Neural progenitor cell (in vitro differentiated cells): Measurements from ENCODE around the gene RUNX3.

ENCODE experiments used
- EZH2phosphoT487 ChIP-seq: fragments of 200-600 bp; sonication (generic); IDR thresholded peaks from 2 replicates; pipeline ENCODE4 v1.6.1; 2017; ENCODE audit warnings: antibody characterized with exemption
- TF ChIP-seq, protein P1 (sequence below): fragments of 200-600 bp; sonication (generic); IDR thresholded peaks from 2 replicates; pipeline ENCODE4 v1.5.1; 2017; ENCODE audit warnings: antibody characterized with exemption, mild to moderate bottlenecking

GRCh38 chr1:24954631-24955030, 24.6 kb upstream of the RUNX3 start:
- no peak for TF ChIP-seq EZH2phosphoT487
- TF ChIP-seq, protein P1, sequence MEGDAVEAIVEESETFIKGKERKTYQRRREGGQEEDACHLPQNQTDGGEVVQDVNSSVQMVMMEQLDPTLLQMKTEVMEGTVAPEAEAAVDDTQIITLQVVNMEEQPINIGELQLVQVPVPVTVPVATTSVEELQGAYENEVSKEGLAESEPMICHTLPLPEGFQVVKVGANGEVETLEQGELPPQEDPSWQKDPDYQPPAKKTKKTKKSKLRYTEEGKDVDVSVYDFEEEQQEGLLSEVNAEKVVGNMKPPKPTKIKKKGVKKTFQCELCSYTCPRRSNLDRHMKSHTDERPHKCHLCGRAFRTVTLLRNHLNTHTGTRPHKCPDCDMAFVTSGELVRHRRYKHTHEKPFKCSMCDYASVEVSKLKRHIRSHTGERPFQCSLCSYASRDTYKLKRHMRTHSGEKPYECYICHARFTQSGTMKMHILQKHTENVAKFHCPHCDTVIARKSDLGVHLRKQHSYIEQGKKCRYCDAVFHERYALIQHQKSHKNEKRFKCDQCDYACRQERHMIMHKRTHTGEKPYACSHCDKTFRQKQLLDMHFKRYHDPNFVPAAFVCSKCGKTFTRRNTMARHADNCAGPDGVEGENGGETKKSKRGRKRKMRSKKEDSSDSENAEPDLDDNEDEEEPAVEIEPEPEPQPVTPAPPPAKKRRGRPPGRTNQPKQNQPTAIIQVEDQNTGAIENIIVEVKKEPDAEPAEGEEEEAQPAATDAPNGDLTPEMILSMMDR, result no peak
